Measurements from ENCODE around the gene CAPN7.

DNA sequence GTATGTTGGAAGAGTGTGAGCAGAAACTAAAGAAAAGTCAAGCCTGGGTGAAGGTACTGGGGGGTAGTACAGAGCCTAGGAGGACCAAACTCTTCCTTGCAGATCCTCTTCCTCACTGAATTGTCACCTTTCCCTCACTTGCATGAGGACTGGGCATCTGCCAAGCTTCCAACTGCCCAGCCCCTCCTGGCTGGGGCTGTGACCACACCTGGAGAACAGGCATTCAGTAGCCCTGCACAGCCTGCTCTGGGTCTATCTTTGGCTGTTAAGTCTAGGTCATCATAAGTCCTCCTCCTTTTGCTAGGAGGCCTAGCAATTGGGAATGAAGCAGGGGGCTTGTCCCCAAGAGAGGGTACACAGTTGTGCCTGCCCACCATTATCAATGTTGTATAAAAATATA is 55.2 kb downstream of the CAPN7 start:
- TF ChIP-seq, protein P1, sequence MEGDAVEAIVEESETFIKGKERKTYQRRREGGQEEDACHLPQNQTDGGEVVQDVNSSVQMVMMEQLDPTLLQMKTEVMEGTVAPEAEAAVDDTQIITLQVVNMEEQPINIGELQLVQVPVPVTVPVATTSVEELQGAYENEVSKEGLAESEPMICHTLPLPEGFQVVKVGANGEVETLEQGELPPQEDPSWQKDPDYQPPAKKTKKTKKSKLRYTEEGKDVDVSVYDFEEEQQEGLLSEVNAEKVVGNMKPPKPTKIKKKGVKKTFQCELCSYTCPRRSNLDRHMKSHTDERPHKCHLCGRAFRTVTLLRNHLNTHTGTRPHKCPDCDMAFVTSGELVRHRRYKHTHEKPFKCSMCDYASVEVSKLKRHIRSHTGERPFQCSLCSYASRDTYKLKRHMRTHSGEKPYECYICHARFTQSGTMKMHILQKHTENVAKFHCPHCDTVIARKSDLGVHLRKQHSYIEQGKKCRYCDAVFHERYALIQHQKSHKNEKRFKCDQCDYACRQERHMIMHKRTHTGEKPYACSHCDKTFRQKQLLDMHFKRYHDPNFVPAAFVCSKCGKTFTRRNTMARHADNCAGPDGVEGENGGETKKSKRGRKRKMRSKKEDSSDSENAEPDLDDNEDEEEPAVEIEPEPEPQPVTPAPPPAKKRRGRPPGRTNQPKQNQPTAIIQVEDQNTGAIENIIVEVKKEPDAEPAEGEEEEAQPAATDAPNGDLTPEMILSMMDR (IDR thresholded peaks at IDR 0.05) = no peak
- TF ChIP-seq POLR2A (IDR thresholded peaks at IDR 0.05) (no peak), POLR2AphosphoS5 (IDR thresholded peaks at IDR 0.05) (no peak)
